PFSK-1 (cell line): ENCODE measurements around the gene CLCN7.

Source experiments
- FOXP2 ChIP-seq: optimal IDR thresholded peaks from 2 replicates; pipeline ENCODE3; 2011; ENCODE audit warnings: borderline replicate concordance, control low read depth, inconsistent platforms; ENCODE audit not compliant: insufficient read depth; ENCODE audit errors: extremely low read length, extremely low read depth
- POLR2AphosphoS5 ChIP-seq: IDR thresholded peaks from 2 replicates; pipeline ENCODE4 v1.6.1; 2012; ENCODE audit warnings: low read depth, mild to moderate bottlenecking, control low read depth, low read length, moderate library complexity
- REST ChIP-seq, 2 experiments: IDR thresholded peaks; 2 replicates each; pipeline versions ENCODE4 v1.6.1 to v1.8.0; 2011 to 2012; ENCODE audit warnings: low read depth in 2 of 2, low read length in 2 of 2, control low read depth in 1 of 2, inconsistent platforms in 1 of 2, mild to moderate bottlenecking in 1 of 2, moderate library complexity in 1 of 2; ENCODE audit not compliant: insufficient read depth in 1 of 2
- SIN3A ChIP-seq: IDR thresholded peaks from 2 replicates; pipeline ENCODE4 v1.6.1; 2012; ENCODE audit warnings: mild to moderate bottlenecking, low read length, moderate library complexity, borderline replicate concordance; ENCODE audit not compliant: insufficient read depth
- TAF1 ChIP-seq: IDR thresholded peaks from 2 replicates; pipeline ENCODE4 v1.6.1; 2012; ENCODE audit warnings: low read length, control low read depth, borderline replicate concordance; ENCODE audit not compliant: insufficient read depth

GRCh38 chr16:1492923-1493745 is 18.3 kb upstream of the CLCN7 start, which contains the start of gene TELO2:
- TF ChIP-seq SIN3A = peak; percentile 34; the same call in 1 of the 2 replicates
- peak; percentile 53 for TF ChIP-seq POLR2AphosphoS5
- no peak for TF ChIP-seq REST (IDR thresholded peaks at IDR 0.05; ENCODE audit: insufficient read depth in 1 of 2, low read depth in 2 of 2, low read length in 2 of 2)
- TF ChIP-seq TAF1 = peak; percentile 51
- peak; percentile 26 for TF ChIP-seq FOXP2
